Measurements from ENCODE around the gene CYP17A1.
A peak's percentile ranks its signal among the peaks of the same experiment; 100 is the strongest.
"Not testable (repeated sequence)": the region's sequence is repeated elsewhere in the genome, so short reads cannot be mapped to it uniquely, and the experiment has no call there.

Gene CYP17A1

GRCh38 chr10:102838276-102838927 lies 1.2 kb upstream of the CYP17A1 start:
- DNase-seq (ENCODE audit: low read depth): not testable (repeated sequence)

GRCh38 chr10:102835007-102835482 lies 2.2 kb downstream of the CYP17A1 start:
- peak; percentile 81 for DNase-seq (ENCODE audit: low read depth)

GRCh38 chr10:102834143-102834542 lies 3.1 kb downstream of the CYP17A1 start:
- DNase-seq (ENCODE audit: low read depth): no peak

GRCh38 chr10:102832987-102833386 lies 4.2 kb downstream of the CYP17A1 start:
- DNase-seq (ENCODE audit: low read depth): peak; percentile 75

GRCh38 chr10:102832248-102832647 lies 5.0 kb downstream of the CYP17A1 start:
- no peak for DNase-seq (ENCODE audit: low read depth)

GRCh38 chr10:102831322-102832071 lies 5.7 kb downstream of the CYP17A1 start:
- peak; percentile 68 for DNase-seq (ENCODE audit: low read depth)

- DNase-seq (ENCODE audit: low read depth): no peak
Measured at GRCh38 chr10:102827597-102827975, 9.6 kb downstream of the CYP17A1 start.

- DNase-seq (ENCODE audit: low read depth): no peak
Measured at GRCh38 chr10:102826148-102826796, 10.9 kb downstream of the CYP17A1 start.

GRCh38 chr10:102824664-102825063 lies 12.5 kb downstream of the CYP17A1 start:
- DNase-seq (ENCODE audit: low read depth): no peak

GRCh38 chr10:102822222-102822621 lies 15.0 kb downstream of the CYP17A1 start:
- no peak for DNase-seq (ENCODE audit: low read depth)

- DNase-seq (ENCODE audit: low read depth): not testable (repeated sequence)
Measured at GRCh38 chr10:102820008-102820407, 17.2 kb downstream of the CYP17A1 start.

GRCh38 chr10:102819054-102819453 lies 18.2 kb downstream of the CYP17A1 start:
- no peak for DNase-seq (ENCODE audit: low read depth)

GRCh38 chr10:102817175-102817574 lies 20.0 kb downstream of the CYP17A1 start:
- DNase-seq (ENCODE audit: low read depth): no peak

- peak; percentile 89 for DNase-seq (ENCODE audit: low read depth)
Measured at GRCh38 chr10:102815790-102816549, 21.2 kb downstream of the CYP17A1 start.

- DNase-seq (ENCODE audit: low read depth): peak; percentile 60
Measured at GRCh38 chr10:102814873-102815661, 22.1 kb downstream of the CYP17A1 start.

- DNase-seq (ENCODE audit: low read depth): no peak
Measured at GRCh38 chr10:102814453-102814871, 22.8 kb downstream of the CYP17A1 start.

- no peak for DNase-seq (ENCODE audit: low read depth)
Measured at GRCh38 chr10:102813734-102814452, 23.3 kb downstream of the CYP17A1 start.

GRCh38 chr10:102813017-102813541 lies 24.1 kb downstream of the CYP17A1 start:
- no peak for DNase-seq (ENCODE audit: low read depth)

- peak; percentile 51 for DNase-seq (ENCODE audit: low read depth)
Measured at GRCh38 chr10:102812231-102812876, 24.9 kb downstream of the CYP17A1 start.

- no peak for DNase-seq (ENCODE audit: low read depth)
Measured at GRCh38 chr10:102811346-102811745, 25.9 kb downstream of the CYP17A1 start.

All from EH (cell line).